Activated CD8-positive, alpha-beta memory T cell treated with anti-CD3 and anti-CD28 coated beads, Interleukin-2, amount 10 ng/mL, durations not matched to agents 7 days and 5 days (primary cell): ENCODE results near the gene ITGB7. TPM values are rescaled to one million over a fixed set of nuclear protein-coding genes. Genes with fewer than 3 reads are reported as not detected.
"Not testable (repeated sequence)": the region's sequence is repeated elsewhere in the genome, so short reads cannot be mapped to it uniquely, and the experiment has no call there.

Experiments
- ATAC-seq: fragments of 150-1000 bp; cut with Tn5 transposase; one replicate; pipeline ENCODE4 v1.10.0; 2021; ENCODE audit warnings: moderate library complexity
- CTCF ChIA-PET: fragments of 350-600 bp; sonication (Branson Sonifier 250); formaldehyde crosslinking; loops from one replicate; lab custom pipeline; 2021; ENCODE audit warnings: antibody characterized with exemption; lab: Charles Lee
- DNase-seq: peaks from one replicate; pipeline ENCODE4 v3.0.0-alpha.2; 2020
- H3K27ac Mint-ChIP-seq: one replicate; pipeline ENCODE4 v1.8.0; 2021; ENCODE audit warnings: mild to moderate bottlenecking, mixed read lengths
- H3K27me3 Mint-ChIP-seq: one replicate; pipeline ENCODE4 v1.8.0; 2021; ENCODE audit warnings: mixed read lengths
- H3K36me3 Mint-ChIP-seq: one replicate; pipeline ENCODE4 v1.8.0; 2021; ENCODE audit warnings: mild to moderate bottlenecking, mixed read lengths
- H3K4me1 Mint-ChIP-seq: one replicate; pipeline ENCODE4 v1.8.0; 2021; ENCODE audit warnings: mixed read lengths
- H3K4me3 Mint-ChIP-seq: one replicate; pipeline ENCODE4 v1.8.0; 2021; ENCODE audit warnings: mild to moderate bottlenecking, moderate library complexity, mixed read lengths
- H3K9me3 Mint-ChIP-seq: one replicate; pipeline ENCODE4 v1.8.0; 2022; ENCODE audit warnings: low read depth, mixed read lengths
- total RNA-seq, 2 experiments: library from RNA; stranded (reverse); gene quantifications; one replicate each; pipeline ENCODE4 v1.2.3, GENCODE V29; 2021

ITGB7 gene
- total RNA-seq, 2 experiments from 2014 or later: 567 to 729 TPM

GRCh38 chr12:53184828-53185227, 22.2 kb downstream of the ITGB7 start:
- Mint-ChIP-seq H3K27ac (no peak overlapping the region), H3K9me3 (no peaks in the 10 kb centered on the region), H3K4me1 (peaks cover 33% of the 10 kb centered on the region), H3K27me3 (no peaks in the 10 kb centered on the region), H3K36me3 (peaks cover 51% of the 10 kb centered on the region), H3K4me3 (no peak overlapping the region)
- ATAC-seq (no peak), DNase-seq (no peak)
- CTCF ChIA-PET: interaction anchor here (0.7 to 1.6 kb wide), 6 partner anchors 13 to 69 kb away, joined by 3 read pairs; no protein-coding TSS in a partner anchor

- DNase-seq (no peak), ATAC-seq (no peak)
- no peak overlapping the region for H3K27ac Mint-ChIP-seq
- peaks cover 44% of the 10 kb centered on the region for H3K4me1 Mint-ChIP-seq
- CTCF ChIA-PET: interaction anchor here (1.0 to 5.9 kb wide), 5 partner anchors 15 to 68 kb away, joined by 4 to 52 read pairs (median 19); no protein-coding TSS in a partner anchor
- H3K9me3 Mint-ChIP-seq: no peaks in the 10 kb centered on the region
- peaks cover 48% of the 10 kb centered on the region for H3K36me3 Mint-ChIP-seq
- H3K4me3 Mint-ChIP-seq: peak overlapping the region; percentile 85
- H3K27me3 Mint-ChIP-seq: no peaks in the 10 kb centered on the region
These were observed 24.1 kb downstream of the ITGB7 start for GRCh38 chr12:53182903-53183302.

GRCh38 chr12:53181935-53182334, 25.1 kb downstream of the ITGB7 start:
- Mint-ChIP-seq H3K9me3 (no peaks in the 10 kb centered on the region), H3K36me3 (peaks cover 44% of the 10 kb centered on the region), H3K27ac (no peak overlapping the region), H3K27me3 (no peaks in the 10 kb centered on the region), H3K4me1 (peaks cover 46% of the 10 kb centered on the region), H3K4me3 (peak overlapping the region; percentile 85)
- CTCF ChIA-PET: interaction anchor here (1.0 to 5.9 kb wide), 9 partner anchors 13 to 105 kb away, joined by 3 to 52 read pairs (median 13); partner anchors contain the start of gene ESPL1
- ATAC-seq: no peak
- no peak for DNase-seq

GRCh38 chr12:53180931-53181645, 26.0 kb downstream of the ITGB7 start:
- Mint-ChIP-seq H3K4me3 (peak overlapping the region; percentile 85), H3K27ac (peak overlapping the region; percentile 98), H3K36me3 (peaks cover 38% of the 10 kb centered on the region), H3K4me1 (peaks cover 46% of the 10 kb centered on the region), H3K9me3 (no peaks in the 10 kb centered on the region), H3K27me3 (no peaks in the 10 kb centered on the region)
- CTCF ChIA-PET: interaction anchor here (0.6 to 5.9 kb wide), 22 partner anchors 9 to 164 kb away, joined by 3 to 52 read pairs (median 8); partner anchors contain the start of genes AAAS, ESPL1, PFDN5 and SOAT2
- ATAC-seq (peak; percentile 54), DNase-seq (peak; percentile 81)

GRCh38 chr12:53180220-53180930, 26.7 kb downstream of the ITGB7 start, which contains the start of the genes CSAD and ZNF740:
Gene CSAD (minus strand): TSS chr12:53180925. CDS start chr12:53173470, 7,455 bp downstream.
Gene ZNF740 (plus strand): TSS chr12:53180722. CDS start chr12:53181984, 1,262 bp downstream.
- Mint-ChIP-seq H3K9me3 (no peaks in the 10 kb centered on the region), H3K27ac (peak within 1 kb of the TSS; percentile 98), H3K4me3 (peak within 1 kb of the TSS; percentile 85), H3K27me3 (no peaks in the 10 kb centered on the region), H3K4me1 (peaks cover 50% of the 10 kb centered on the region), H3K36me3 (peaks cover 32% of the 10 kb centered on the region)
- ATAC-seq (peak; percentile 98), DNase-seq (peak; percentile 99)
- CTCF ChIA-PET: interaction anchor here (0.6 to 5.9 kb wide), 21 partner anchors 10 to 243 kb away, joined by 3 to 52 read pairs (median 8); partner anchors contain the start of genes AAAS, ESPL1, PFDN5 and SOAT2

- CTCF ChIA-PET: interaction anchor here (0.6 to 5.9 kb wide), 17 partner anchors 15 to 329 kb away, joined by 3 to 52 read pairs (median 8); partner anchors contain the start of genes AAAS, ESPL1, PFDN5 and SOAT2
- DNase-seq: no peak
- H3K4me1 Mint-ChIP-seq: peaks cover 53% of the 10 kb centered on the region
- peak; percentile 16 for ATAC-seq
- H3K9me3 Mint-ChIP-seq: no peaks in the 10 kb centered on the region
- H3K27me3 Mint-ChIP-seq: no peaks in the 10 kb centered on the region
- H3K4me3 Mint-ChIP-seq: peak overlapping the region; percentile 85
- H3K27ac Mint-ChIP-seq: peak overlapping the region; percentile 98
- H3K36me3 Mint-ChIP-seq: peaks cover 27% of the 10 kb centered on the region
These were observed 27.3 kb downstream of the ITGB7 start for GRCh38 chr12:53179687-53180219.

- peak overlapping the region; percentile 98 for H3K27ac Mint-ChIP-seq
- ATAC-seq, H3K27me3 Mint-ChIP-seq, H3K9me3 Mint-ChIP-seq: not testable (repeated sequence)
- H3K4me1 Mint-ChIP-seq: peaks cover 48% of the 10 kb centered on the region
- peaks cover 19% of the 10 kb centered on the region for H3K36me3 Mint-ChIP-seq
- peak overlapping the region; percentile 85 for H3K4me3 Mint-ChIP-seq
- CTCF ChIA-PET: interaction anchor here (0.8 to 5.9 kb wide), 8 partner anchors 20 to 330 kb away, joined by 3 to 52 read pairs (median 6); partner anchors contain the start of genes AAAS, ESPL1 and SOAT2
- peak; percentile 37 for DNase-seq
These were observed 28.2 kb downstream of the ITGB7 start for GRCh38 chr12:53178803-53179202.

- CTCF ChIA-PET: interaction anchor here (0.7 to 5.9 kb wide), 6 partner anchors 8 to 167 kb away, joined by 3 to 33 read pairs (median 6); no protein-coding TSS in a partner anchor
- not testable (repeated sequence) for ATAC-seq, DNase-seq, H3K4me3 Mint-ChIP-seq, H3K27ac Mint-ChIP-seq, H3K9me3 Mint-ChIP-seq, H3K27me3 Mint-ChIP-seq
- Mint-ChIP-seq H3K36me3 (peaks cover 12% of the 10 kb centered on the region), H3K4me1 (peaks cover 39% of the 10 kb centered on the region)
These were observed 29.6 kb downstream of the ITGB7 start for GRCh38 chr12:53177447-53177846.

GRCh38 chr12:53176750-53177149, 30.3 kb downstream of the ITGB7 start:
- ATAC-seq: no peak
- Mint-ChIP-seq H3K4me1 (peaks cover 32% of the 10 kb centered on the region), H3K27ac (no peak overlapping the region), H3K36me3 (peaks cover 5% of the 10 kb centered on the region), H3K4me3 (no peak overlapping the region), H3K27me3 (no peaks in the 10 kb centered on the region), H3K9me3 (no peaks in the 10 kb centered on the region)
- DNase-seq: no peak
- CTCF ChIA-PET: interaction anchor here (0.6 to 9.2 kb wide), 8 partner anchors 9 to 1149 kb away, joined by 3 to 63 read pairs (median 6); no protein-coding TSS in a partner anchor

GRCh38 chr12:53174881-53175491, 32.1 kb downstream of the ITGB7 start:
- ATAC-seq (no peak), DNase-seq (no peak)
- Mint-ChIP-seq H3K27me3 (no peaks in the 10 kb centered on the region), H3K27ac (no peak overlapping the region), H3K4me3 (no peak overlapping the region), H3K4me1 (peaks cover 26% of the 10 kb centered on the region), H3K36me3 (no peaks in the 10 kb centered on the region), H3K9me3 (no peaks in the 10 kb centered on the region)
- CTCF ChIA-PET: interaction anchor here (1.0 to 9.2 kb wide), 8 partner anchors 12 to 170 kb away, joined by 3 to 63 read pairs (median 4); partner anchors contain the start of genes AAAS and PFDN5

GRCh38 chr12:53173085-53173715, 33.9 kb downstream of the ITGB7 start:
- Mint-ChIP-seq H3K27ac (no peak overlapping the region), H3K4me1 (peaks cover 15% of the 10 kb centered on the region), H3K36me3 (peaks cover 2% of the 10 kb centered on the region), H3K4me3 (no peak overlapping the region), H3K9me3 (no peaks in the 10 kb centered on the region), H3K27me3 (no peaks in the 10 kb centered on the region)
- DNase-seq: no peak
- no peak for ATAC-seq
- CTCF ChIA-PET: interaction anchor here (0.5 to 9.2 kb wide), 4 partner anchors 14 to 107 kb away, joined by 3 to 63 read pairs (median 4); partner anchors contain the start of gene ESPL1

GRCh38 chr12:53172352-53172751, 34.7 kb downstream of the ITGB7 start:
- H3K27me3 Mint-ChIP-seq: no peaks in the 10 kb centered on the region
- no peak for DNase-seq
- no peak overlapping the region for H3K27ac Mint-ChIP-seq
- H3K36me3 Mint-ChIP-seq: peaks cover 2% of the 10 kb centered on the region
- ATAC-seq: no peak
- no peaks in the 10 kb centered on the region for H3K9me3 Mint-ChIP-seq
- no peak overlapping the region for H3K4me3 Mint-ChIP-seq
- H3K4me1 Mint-ChIP-seq: peaks cover 15% of the 10 kb centered on the region
- CTCF ChIA-PET: interaction anchor here (1.1 to 9.2 kb wide), 5 partner anchors 13 to 173 kb away, joined by 3 to 63 read pairs (median 3); partner anchors contain the start of gene ESPL1
